GM12801 (cell line): ENCODE measurements around the gene RELN.

Experiments
- CTCF ChIP-seq: IDR thresholded peaks from one replicate; pipeline ENCODE4 v1.5.1; 2011; ENCODE audit warnings: control low read depth; ENCODE audit not compliant: insufficient read length; ENCODE audit errors: extremely low read depth

Gene RELN

DNA sequence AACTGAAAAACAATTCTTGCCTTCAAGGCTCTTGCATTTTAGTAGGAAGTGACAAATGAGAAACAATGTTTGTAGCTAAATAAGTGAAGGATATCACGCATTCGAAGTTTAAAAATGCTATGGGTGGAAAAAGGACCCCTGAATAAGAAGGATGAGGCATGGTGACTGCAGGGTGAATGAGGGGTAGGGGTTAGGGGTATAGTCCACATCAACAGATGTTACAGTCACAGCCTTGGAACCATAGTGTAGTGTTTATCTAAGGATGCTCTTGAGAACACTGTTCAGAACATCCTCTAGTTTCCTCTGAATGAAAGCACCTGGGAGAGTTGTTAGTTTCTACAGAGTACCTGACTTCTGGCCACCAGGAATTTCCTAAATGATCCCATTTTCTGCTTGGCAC is 157.0 kb downstream of the RELN start:
- TF ChIP-seq CTCF: no peak

- TF ChIP-seq CTCF: no peak
Measured at GRCh38 chr7:103824251-103824650, 165.2 kb downstream of the RELN start.

- TF ChIP-seq CTCF: no peak
Measured at GRCh38 chr7:103823084-103823483, 166.4 kb downstream of the RELN start.

DNA sequence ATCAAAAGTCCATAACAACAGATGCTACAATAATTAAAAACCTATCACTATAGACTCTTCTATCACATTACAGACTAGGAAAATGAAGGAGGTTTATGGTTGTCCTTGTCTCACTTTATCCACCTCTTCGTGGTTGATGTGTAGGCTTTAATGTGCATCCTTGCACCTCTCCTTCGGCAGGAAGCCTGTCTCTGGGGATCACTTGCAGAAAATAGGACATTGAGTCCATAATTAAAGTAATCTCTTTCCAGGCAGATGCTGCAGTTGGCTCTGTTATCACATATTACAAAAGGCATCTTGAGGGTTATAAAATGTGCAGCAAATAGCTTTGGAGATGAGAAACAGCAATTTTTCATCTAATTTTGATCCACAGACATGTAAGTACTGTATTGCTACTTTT is 168.4 kb downstream of the RELN start:
- no peak for TF ChIP-seq CTCF

DNA sequence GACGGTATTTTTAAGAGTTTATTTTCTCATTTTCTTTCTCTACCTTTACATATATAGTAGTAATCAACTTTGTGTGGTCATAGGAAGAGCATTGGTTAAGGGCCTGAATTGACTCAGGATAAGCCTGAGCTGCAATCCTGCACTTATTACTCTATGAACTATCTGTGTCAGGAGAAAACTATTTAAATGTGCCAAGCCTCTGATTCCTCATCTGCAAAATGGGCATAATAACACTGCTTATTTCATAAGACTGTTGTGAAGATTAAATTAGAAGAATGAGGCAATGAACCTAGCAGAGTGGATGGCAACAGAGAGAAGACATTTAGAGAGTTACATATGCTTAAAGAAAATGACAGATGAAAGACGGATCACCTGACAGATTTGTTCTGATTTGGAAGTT is 175.5 kb downstream of the RELN start:
- no peak for TF ChIP-seq CTCF

GRCh38 chr7:103811997-103812396 is 177.5 kb downstream of the RELN start:
- TF ChIP-seq CTCF: no peak

GRCh38 chr7:103811290-103811689 is 178.2 kb downstream of the RELN start:
- no peak for TF ChIP-seq CTCF
